BLaER1 (cell line): ENCODE measurements around the gene PCBP3.
"Not testable (repeated sequence)": the region's sequence is repeated elsewhere in the genome, so short reads cannot be mapped to it uniquely, and the experiment has no call there.

Source experiments
- H3K27ac ChIP-seq: shearing (Covaris generic); formaldehyde crosslinking; 2 replicates; pipeline ENCODE4 v1.8.1; 2022
- H3K27me3 ChIP-seq: shearing (Covaris generic); formaldehyde crosslinking; 2 replicates; pipeline ENCODE4 v1.8.1; 2022
- H3K36me3 ChIP-seq: shearing (Covaris generic); formaldehyde crosslinking; 2 replicates; pipeline ENCODE4 v1.8.1; 2022
- H3K4me1 ChIP-seq: shearing (Covaris generic); formaldehyde crosslinking; 2 replicates; pipeline ENCODE4 v1.8.1; 2022
- H3K4me2 ChIP-seq: shearing (Covaris generic); formaldehyde crosslinking; 2 replicates; pipeline ENCODE4 v1.8.1; 2022
- H3K4me3 ChIP-seq: shearing (Covaris generic); formaldehyde crosslinking; 2 replicates; pipeline ENCODE4 v1.8.1; 2022
- H3K9ac ChIP-seq: shearing (Covaris generic); formaldehyde crosslinking; 2 replicates; pipeline ENCODE4 v1.8.1; 2022
- H3K9me3 ChIP-seq: shearing (Covaris generic); formaldehyde crosslinking; 2 replicates; pipeline ENCODE4 v1.8.1; 2022
- H4K20me1 ChIP-seq: shearing (Covaris generic); formaldehyde crosslinking; 2 replicates; pipeline ENCODE4 v1.8.1; 2022
- Cebpa-rat ChIP-seq: shearing (Covaris generic); IDR thresholded peaks from 2 replicates; pipeline ENCODE4 v1.8.1; 2022

The PCBP3 gene

GRCh38 chr21:45880097-45881068 is 236.9 kb downstream of the PCBP3 start:
- Histone ChIP-seq H3K27me3 (no peaks in the 10 kb centered on the region), H3K4me1 (peaks cover 41% of the 10 kb centered on the region), H3K9ac (no peak overlapping the region), H4K20me1 (peaks cover 32% of the 10 kb centered on the region; the same call in 1 of the 2 replicates), H3K4me2 (peak overlapping the region; percentile 32), H3K4me3 (no peak overlapping the region), H3K36me3 (no peaks in the 10 kb centered on the region), H3K9me3 (no peaks in the 10 kb centered on the region), H3K27ac (0 out of 2 replicates have a peak overlapping the region, but pooled peaks have one; percentile 14)
- TF ChIP-seq Cebpa-rat: no peak

GRCh38 chr21:45882645-45883044 is 239.1 kb downstream of the PCBP3 start:
- no peak overlapping the region for H3K27ac ChIP-seq
- H3K4me1 ChIP-seq: peaks cover 45% of the 10 kb centered on the region
- H3K36me3 ChIP-seq: no peaks in the 10 kb centered on the region
- H3K27me3 ChIP-seq: no peaks in the 10 kb centered on the region
- no peak overlapping the region for H3K9ac ChIP-seq
- TF ChIP-seq Cebpa-rat: no peak
- H3K9me3 ChIP-seq: no peaks in the 10 kb centered on the region
- H4K20me1 ChIP-seq: peaks cover 45% of the 10 kb centered on the region; the same call in 1 of the 2 replicates
- H3K4me2 ChIP-seq: no peak overlapping the region
- no peak overlapping the region for H3K4me3 ChIP-seq

- Histone ChIP-seq H3K4me2 (no peak overlapping the region), H3K27me3 (no peaks in the 10 kb centered on the region), H3K9ac (no peak overlapping the region), H3K27ac (no peak overlapping the region), H3K4me3 (no peak overlapping the region), H3K4me1 (peaks cover 45% of the 10 kb centered on the region), H3K9me3 (no peaks in the 10 kb centered on the region), H4K20me1 (peaks cover 49% of the 10 kb centered on the region; the same call in 1 of the 2 replicates), H3K36me3 (no peaks in the 10 kb centered on the region)
- no peak for TF ChIP-seq Cebpa-rat
Measured at GRCh38 chr21:45883090-45883489, 239.6 kb downstream of the PCBP3 start.

GRCh38 chr21:45885597-45885929 is 242.0 kb downstream of the PCBP3 start:
- Histone ChIP-seq H3K9ac (no peak overlapping the region), H3K36me3 (no peaks in the 10 kb centered on the region), H3K27ac (no peak overlapping the region), H3K4me2 (peak overlapping the region; percentile 55; the same call in 1 of the 2 replicates), H3K27me3 (no peaks in the 10 kb centered on the region), H3K9me3 (no peaks in the 10 kb centered on the region), H4K20me1 (peaks cover 67% of the 10 kb centered on the region; the same call in 1 of the 2 replicates), H3K4me1 (peaks cover 48% of the 10 kb centered on the region), H3K4me3 (no peak overlapping the region)
- no peak for TF ChIP-seq Cebpa-rat

GRCh38 chr21:45885930-45886601 is 242.5 kb downstream of the PCBP3 start:
- not testable (repeated sequence) for H3K36me3 ChIP-seq, H3K27ac ChIP-seq, H3K9me3 ChIP-seq, H3K27me3 ChIP-seq, H3K4me3 ChIP-seq, H3K9ac ChIP-seq
- H3K4me2 ChIP-seq: peak overlapping the region; percentile 55
- peaks cover 62% of the 10 kb centered on the region; the same call in 1 of the 2 replicates for H4K20me1 ChIP-seq
- H3K4me1 ChIP-seq: peaks cover 43% of the 10 kb centered on the region

- Histone ChIP-seq H3K9ac (no peak overlapping the region), H4K20me1 (peaks cover 66% of the 10 kb centered on the region; the same call in 1 of the 2 replicates), H3K9me3 (no peaks in the 10 kb centered on the region), H3K27ac (no peak overlapping the region), H3K4me3 (no peak overlapping the region), H3K4me1 (peaks cover 46% of the 10 kb centered on the region), H3K36me3 (no peaks in the 10 kb centered on the region), H3K27me3 (no peaks in the 10 kb centered on the region), H3K4me2 (peak overlapping the region; percentile 55)
- no peak for TF ChIP-seq Cebpa-rat
Measured at GRCh38 chr21:45886610-45887026, 243.1 kb downstream of the PCBP3 start.

GRCh38 chr21:45887120-45887611 is 243.6 kb downstream of the PCBP3 start:
- H3K4me2 ChIP-seq: peak overlapping the region; percentile 57
- H3K27ac ChIP-seq: no peak overlapping the region
- H3K27me3 ChIP-seq: no peaks in the 10 kb centered on the region
- H3K4me1 ChIP-seq: peaks cover 52% of the 10 kb centered on the region
- H3K4me3 ChIP-seq: no peak overlapping the region
- H4K20me1 ChIP-seq: peaks cover 66% of the 10 kb centered on the region; the same call in 1 of the 2 replicates
- H3K9ac ChIP-seq: no peak overlapping the region
- no peaks in the 10 kb centered on the region for H3K9me3 ChIP-seq
- no peaks in the 10 kb centered on the region for H3K36me3 ChIP-seq
- TF ChIP-seq Cebpa-rat: no peak

- peaks cover 66% of the 10 kb centered on the region; the same call in 1 of the 2 replicates for H4K20me1 ChIP-seq
- no peak for TF ChIP-seq Cebpa-rat
- H3K4me2 ChIP-seq: peak overlapping the region; percentile 57
- H3K4me1 ChIP-seq: peaks cover 58% of the 10 kb centered on the region
- H3K9ac ChIP-seq: no peak overlapping the region
- no peaks in the 10 kb centered on the region for H3K27me3 ChIP-seq
- H3K36me3 ChIP-seq: no peaks in the 10 kb centered on the region
- no peak overlapping the region for H3K27ac ChIP-seq
- H3K4me3 ChIP-seq: no peak overlapping the region
- H3K9me3 ChIP-seq: no peaks in the 10 kb centered on the region
Measured at GRCh38 chr21:45887788-45888187, 244.3 kb downstream of the PCBP3 start.

GRCh38 chr21:45888386-45889009 is 245.0 kb downstream of the PCBP3 start:
- Histone ChIP-seq H4K20me1 (peaks cover 62% of the 10 kb centered on the region; the same call in 1 of the 2 replicates), H3K27ac (no peak overlapping the region), H3K9me3 (no peaks in the 10 kb centered on the region), H3K27me3 (no peaks in the 10 kb centered on the region), H3K9ac (no peak overlapping the region), H3K4me3 (no peak overlapping the region), H3K4me1 (peaks cover 65% of the 10 kb centered on the region), H3K4me2 (peak overlapping the region; percentile 57), H3K36me3 (no peaks in the 10 kb centered on the region)
- TF ChIP-seq Cebpa-rat: no peak
